HG03064 (cell line): Measurements from ENCODE around the gene AP3M1.

ENCODE experiments used
- ATAC-seq: cut with Tn5 transposase; IDR thresholded peaks from one replicate; pipeline ENCODE4 v1.9.1; 2021; ENCODE audit warnings: low read depth; ENCODE audit not compliant: unreplicated experiment

AP3M1 gene

GRCh38 chr10:74083304-74083703 is 67.3 kb downstream of the AP3M1 start:
- no peak for ATAC-seq

GRCh38 chr10:74081941-74082718 is 68.5 kb downstream of the AP3M1 start:
- ATAC-seq: no peak

GRCh38 chr10:74081192-74081803 is 69.3 kb downstream of the AP3M1 start:
- ATAC-seq: no peak

GRCh38 chr10:74079936-74080590 is 70.6 kb downstream of the AP3M1 start:
- no peak for ATAC-seq

GRCh38 chr10:74079028-74079935 is 71.3 kb downstream of the AP3M1 start:
- no peak for ATAC-seq

GRCh38 chr10:74078037-74078436 is 72.6 kb downstream of the AP3M1 start:
- no peak for ATAC-seq

- ATAC-seq: no peak
Observed at GRCh38 chr10:74077416-74077815, 73.2 kb downstream of the AP3M1 start.

GRCh38 chr10:74076961-74077360 is 73.7 kb downstream of the AP3M1 start:
- ATAC-seq: no peak

GRCh38 chr10:74075906-74076305 is 74.7 kb downstream of the AP3M1 start:
- no peak for ATAC-seq

- no peak for ATAC-seq
Observed at GRCh38 chr10:74072503-74072902, 78.1 kb downstream of the AP3M1 start.

- ATAC-seq: no peak
Observed at GRCh38 chr10:74071157-74071556, 79.5 kb downstream of the AP3M1 start.
